Activated T-cell treated with anti-CD3 and anti-CD28 coated beads, Interleukin-2, amount 50 U/mL, for 48 hours (primary cell): Measurements from ENCODE around the gene HK3.

ENCODE experiments used
- DNase-seq, 2 experiments: peaks; one replicate each; pipeline ENCODE4 v3.0.0-alpha.2; 2020

The HK3 gene, protein sequence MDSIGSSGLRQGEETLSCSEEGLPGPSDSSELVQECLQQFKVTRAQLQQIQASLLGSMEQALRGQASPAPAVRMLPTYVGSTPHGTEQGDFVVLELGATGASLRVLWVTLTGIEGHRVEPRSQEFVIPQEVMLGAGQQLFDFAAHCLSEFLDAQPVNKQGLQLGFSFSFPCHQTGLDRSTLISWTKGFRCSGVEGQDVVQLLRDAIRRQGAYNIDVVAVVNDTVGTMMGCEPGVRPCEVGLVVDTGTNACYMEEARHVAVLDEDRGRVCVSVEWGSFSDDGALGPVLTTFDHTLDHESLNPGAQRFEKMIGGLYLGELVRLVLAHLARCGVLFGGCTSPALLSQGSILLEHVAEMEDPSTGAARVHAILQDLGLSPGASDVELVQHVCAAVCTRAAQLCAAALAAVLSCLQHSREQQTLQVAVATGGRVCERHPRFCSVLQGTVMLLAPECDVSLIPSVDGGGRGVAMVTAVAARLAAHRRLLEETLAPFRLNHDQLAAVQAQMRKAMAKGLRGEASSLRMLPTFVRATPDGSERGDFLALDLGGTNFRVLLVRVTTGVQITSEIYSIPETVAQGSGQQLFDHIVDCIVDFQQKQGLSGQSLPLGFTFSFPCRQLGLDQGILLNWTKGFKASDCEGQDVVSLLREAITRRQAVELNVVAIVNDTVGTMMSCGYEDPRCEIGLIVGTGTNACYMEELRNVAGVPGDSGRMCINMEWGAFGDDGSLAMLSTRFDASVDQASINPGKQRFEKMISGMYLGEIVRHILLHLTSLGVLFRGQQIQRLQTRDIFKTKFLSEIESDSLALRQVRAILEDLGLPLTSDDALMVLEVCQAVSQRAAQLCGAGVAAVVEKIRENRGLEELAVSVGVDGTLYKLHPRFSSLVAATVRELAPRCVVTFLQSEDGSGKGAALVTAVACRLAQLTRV

DNA sequence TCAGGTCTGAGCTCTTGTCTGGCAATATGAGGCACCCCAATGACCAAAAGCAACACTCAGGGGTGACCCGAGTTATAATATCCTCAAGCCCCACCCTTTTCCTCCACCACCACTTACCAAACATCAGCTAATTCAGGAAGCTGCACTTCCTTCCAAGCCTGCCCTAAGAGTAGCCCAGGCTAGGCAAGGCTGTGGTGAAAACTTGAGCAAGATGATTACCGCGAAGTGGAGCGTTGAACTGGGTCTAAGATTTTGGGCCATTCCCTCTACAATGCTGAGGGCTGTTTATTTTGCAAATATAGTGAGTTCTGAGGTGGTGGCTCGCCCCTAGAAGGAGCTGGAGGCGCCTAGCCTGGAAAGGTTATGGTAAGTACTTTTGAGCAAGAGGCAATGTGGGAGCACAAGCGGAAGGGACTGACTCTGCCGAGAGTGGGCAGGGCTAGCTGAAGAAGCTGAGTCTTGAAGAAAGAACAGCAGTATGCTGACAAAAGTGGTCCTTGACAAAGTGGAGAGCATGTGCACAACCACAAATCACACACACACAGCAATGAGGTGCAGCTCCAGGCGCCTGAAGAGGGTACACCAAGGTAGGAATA lies at the start of gene HK3:
TSS of gene HK3 (minus strand) at position 51 of the 596 bp plus-strand sequence. CDS start 3,187 bp downstream, outside the sequence.
- DNase-seq: no peak

- DNase-seq: no peak
These were observed 49.3 kb upstream of the HK3 start for GRCh38 chr5:176948458-176948857.

DNA sequence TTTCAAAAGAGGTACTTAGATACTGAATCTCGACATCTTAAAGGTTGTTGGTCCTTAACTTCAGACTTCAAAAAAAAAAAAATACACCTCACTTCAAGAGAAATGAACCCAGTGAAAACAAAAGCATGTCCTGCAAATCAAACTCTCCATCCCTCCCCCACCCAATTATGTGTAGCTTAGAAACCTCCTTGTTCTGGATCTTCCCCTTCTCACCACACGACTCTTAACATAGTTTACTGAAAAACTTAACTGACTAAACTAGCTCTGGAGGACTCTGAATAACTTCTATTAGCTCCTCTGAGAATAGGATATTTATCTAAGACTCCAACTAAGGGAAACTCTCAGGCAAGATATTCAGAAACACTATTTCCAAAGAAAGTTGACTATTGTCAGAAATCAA lies 48.7 kb upstream of the HK3 start:
- no peak for DNase-seq

DNA sequence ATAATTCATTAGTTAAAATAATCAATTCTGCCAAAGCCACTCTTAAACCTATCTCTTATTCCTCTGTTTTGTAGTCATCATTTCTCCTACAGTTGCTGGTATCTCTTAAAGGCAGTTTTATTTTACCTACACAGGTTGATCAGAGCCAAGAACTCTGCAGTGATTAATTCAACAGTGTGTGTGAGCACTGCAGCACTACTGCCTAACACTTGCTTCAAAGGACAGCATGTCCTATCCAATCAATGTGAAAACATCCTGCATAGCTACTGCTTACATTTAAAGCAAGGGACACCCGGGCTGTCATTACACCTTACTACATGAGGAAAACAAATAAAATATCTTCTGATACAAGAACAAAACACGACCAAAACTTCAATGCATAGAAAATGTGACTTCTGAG lies 45.1 kb upstream of the HK3 start:
- no peak for DNase-seq

DNA sequence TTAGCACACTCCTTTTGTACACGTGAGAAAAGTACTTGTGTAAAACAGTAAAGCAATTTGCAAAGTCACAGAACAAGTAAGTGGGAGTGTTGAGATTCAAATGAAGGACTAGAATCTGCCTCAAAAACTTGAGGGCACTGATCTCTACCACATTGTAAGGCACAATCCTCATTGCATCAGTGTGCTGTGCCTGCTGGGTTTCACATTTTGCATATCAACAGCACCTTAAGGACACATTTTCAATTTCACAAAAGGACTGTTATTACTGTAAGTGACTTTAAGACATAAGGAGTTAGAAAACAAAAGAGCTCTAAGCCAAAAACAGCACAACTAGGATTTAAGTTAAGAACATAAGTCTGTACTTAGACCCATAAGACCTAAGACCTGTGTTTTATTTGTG lies 44.7 kb upstream of the HK3 start:
- DNase-seq: no peak

DNA sequence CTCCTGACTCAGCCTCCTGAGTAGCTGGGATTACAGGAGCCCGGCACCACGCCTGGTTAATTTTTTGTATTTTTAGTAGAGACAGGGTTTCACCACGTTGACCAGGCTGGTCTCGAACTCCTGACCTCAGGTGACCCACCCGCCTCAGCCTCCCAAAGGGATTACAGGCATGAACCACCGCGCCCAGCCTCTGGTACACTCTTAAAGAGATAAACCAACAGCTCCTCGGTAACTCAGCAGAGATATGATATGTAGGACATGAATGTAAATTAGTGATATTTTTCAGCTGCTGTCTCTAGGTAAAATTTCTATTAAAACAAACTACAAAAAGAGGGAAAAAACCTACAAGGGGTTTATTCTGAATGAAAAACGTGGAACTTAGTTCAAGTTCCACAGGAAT lies 42.8 kb upstream of the HK3 start:
- DNase-seq: no peak

- DNase-seq: no peak
These were observed 39.3 kb upstream of the HK3 start for GRCh38 chr5:176938472-176938871.

DNA sequence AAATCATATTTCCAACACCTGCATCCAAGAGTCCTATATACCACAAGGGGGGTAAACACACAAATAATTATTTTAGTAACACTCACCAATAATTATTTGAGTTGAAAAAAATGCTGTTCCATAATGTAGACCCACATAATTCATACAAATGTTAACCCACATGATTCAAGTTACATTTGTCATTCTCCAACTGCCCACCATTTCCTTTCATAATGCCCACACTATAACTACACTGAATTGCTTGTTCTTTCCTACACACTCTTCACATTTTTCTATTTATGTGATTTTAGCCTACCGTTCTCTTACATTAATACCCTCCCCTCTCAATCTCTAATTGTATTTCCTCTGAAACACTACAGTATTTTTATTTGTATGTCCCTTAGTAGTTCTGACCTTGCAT lies 35.9 kb upstream of the HK3 start:
- DNase-seq: no peak

GRCh38 chr5:176934309-176934930 lies 35.3 kb upstream of the HK3 start:
- DNase-seq: no peak

DNA sequence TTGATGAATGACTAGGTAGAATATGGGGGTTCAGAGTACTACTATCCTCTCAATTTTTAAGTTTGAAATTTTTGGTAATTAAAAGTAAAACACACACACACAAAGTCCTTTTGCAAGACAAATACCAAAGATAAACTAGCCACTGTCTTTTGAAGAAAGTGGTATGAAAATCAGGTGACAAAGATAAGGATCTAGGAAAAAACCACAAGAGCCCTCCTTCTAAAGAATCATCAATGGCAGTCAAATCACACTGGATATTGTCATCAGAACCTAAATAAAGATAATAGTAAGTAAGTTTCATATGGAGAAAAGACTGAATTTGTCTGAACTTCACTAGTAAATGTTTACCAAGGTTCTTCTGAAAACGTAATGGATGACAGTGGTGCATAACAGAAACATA lies 30.5 kb upstream of the HK3 start:
- DNase-seq: no peak

- no peak for DNase-seq
These were observed 28.4 kb upstream of the HK3 start for GRCh38 chr5:176927562-176927961.

DNA sequence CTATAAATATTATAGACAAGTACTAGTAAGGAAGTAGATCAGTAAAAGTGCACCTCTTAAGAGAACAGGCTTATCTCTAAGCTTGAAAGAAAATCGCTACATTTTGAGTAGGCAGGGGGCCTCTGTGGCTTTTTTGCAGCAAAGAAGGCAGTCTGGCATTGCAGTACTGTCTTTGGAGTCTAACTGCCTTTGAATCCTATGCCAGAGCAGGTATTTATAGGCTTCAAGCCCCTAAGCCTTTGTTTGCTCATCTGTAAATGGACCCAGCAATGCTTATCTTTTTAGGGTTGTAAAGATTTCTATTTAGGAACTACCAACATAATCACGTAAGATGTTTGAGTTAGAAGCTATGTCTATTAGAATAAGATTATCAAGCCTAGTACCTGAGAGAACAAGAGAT lies 23.7 kb upstream of the HK3 start:
- no peak for DNase-seq

DNA sequence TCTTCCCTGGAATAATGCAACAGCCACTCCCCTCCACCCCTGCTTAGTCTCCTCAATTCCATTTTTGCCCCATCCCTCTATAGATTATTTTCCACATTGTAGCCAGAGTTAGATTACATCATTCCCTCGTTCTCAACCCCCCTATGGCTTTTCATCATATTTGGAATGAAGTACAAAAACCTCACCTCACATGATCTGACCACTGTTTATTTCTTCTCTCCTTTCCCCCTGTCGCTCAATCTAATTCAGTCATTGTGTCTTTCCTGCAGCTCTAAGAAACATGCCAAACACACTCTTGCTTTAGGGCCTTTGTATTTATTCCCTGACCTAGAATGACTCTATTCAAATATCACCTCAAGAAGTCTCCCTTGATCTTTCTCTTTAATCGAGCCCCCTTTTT lies 22.6 kb upstream of the HK3 start:
- DNase-seq: no peak

DNA sequence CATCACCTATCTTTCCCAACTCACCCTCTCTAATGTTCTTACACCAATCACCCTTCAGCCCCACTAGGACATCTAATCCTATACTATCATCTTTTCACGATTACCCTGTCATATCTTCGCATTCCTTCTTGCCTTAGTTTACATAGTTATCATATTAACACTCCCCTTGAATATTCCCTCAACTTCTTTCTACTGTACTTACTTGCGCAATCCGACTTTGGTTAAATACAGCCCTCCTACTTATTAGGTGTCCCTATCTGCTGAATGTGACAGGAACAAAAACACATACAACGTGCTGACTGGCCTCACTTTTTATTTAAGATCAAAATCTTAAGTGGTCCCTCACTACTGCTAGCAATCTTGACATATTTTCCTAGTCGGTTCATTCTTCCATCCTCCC lies 19.5 kb upstream of the HK3 start:
- no peak for DNase-seq

GRCh38 chr5:176916337-176916736 lies 17.2 kb upstream of the HK3 start:
- DNase-seq: no peak

GRCh38 chr5:176915906-176916305 lies 16.8 kb upstream of the HK3 start:
- no peak for DNase-seq

- DNase-seq: no peak
These were observed 13.0 kb upstream of the HK3 start for GRCh38 chr5:176912115-176912514.

DNA sequence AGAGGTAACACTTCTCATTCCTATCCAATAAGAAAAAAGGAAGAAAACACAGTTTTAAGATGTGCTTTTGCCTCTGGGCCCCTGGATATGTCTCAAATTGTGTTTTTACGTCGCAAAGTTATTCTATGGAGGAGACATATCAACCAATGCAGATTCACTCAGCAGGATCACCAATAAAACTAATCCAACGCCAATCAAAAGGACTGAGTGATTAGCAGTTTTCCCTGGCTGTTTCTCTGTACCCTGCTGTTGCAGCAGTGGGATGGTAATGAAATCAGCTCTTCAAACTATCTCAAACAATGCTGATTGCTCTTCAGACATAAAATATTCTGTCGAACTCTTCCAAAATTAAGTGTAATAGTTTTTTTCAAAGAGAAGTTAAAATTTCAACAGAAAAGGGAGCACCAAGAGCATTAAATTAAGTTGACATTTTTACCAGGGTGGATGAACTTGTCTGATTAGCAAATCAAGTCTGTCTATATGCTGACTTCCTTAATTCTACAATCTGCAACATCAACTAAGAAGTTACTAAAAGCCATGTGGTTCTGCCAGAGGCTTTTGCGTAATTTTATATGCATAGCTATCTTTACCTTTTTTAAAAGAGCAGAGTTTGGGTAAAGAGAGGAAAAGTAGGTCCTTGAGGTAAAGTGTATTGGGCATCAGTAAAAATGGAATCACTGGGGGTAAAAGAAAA lies 9.7 kb upstream of the HK3 start:
- no peak for DNase-seq

GRCh38 chr5:176906796-176907195 lies 7.7 kb upstream of the HK3 start:
- no peak for DNase-seq

- no peak for DNase-seq
These were observed 7.0 kb upstream of the HK3 start for GRCh38 chr5:176906126-176906525.

DNA sequence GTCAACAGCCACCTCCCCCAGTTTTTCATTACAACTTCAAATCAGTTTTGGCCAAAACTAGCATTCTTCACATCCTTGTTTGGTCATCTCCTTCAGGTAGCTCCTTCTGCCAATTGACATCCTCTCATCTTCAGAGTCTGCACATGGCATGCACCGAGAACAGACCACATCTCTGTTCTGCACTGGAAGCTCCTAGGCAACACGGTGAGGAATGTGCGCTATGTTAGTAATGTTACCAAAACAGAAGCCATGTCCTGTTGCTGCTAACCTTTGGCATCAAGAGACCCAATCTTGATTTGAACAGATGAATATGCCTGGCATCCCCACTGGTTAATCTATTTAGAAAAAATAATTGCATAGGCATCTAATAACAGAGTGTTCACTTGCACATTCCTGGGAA lies 5.1 kb upstream of the HK3 start:
- DNase-seq: no peak

DNA sequence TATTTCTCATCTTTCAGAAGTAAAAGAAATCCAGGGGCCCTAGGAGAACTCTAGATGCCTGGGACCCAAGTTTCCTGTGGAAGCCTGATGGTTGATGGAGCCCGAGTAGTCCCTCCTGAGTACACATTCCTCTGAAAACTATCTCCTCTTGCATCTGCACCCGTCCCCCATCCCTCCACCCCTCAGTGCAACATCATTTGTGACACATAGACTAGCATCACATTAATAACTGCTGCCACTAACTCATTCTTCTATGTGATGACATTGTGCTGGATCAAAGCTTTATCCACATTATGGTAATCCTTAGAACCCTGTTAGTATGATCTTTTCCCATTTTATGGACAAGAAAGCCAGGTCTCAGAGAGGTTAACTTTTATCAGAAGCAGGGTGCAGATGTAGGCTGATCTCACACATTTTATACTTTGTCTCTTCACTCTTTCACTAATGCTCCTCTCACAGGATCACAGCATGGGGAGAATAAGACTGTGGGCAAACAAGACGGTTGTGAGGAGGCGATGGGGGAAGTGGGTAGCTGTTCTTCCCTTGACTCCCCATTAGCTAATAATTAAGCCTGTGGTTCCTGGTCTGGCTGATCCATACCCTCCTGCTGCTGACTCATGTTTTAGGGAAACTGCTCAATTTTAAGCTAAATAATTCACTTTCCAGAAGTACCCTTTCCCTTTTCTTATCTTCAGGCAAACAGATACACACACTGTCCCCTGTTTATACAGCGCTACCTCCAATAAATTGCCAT lies 3.9 kb upstream of the HK3 start:
- no peak for DNase-seq
